Lung (tissue), 12 donors: ENCODE results near the gene PPP2R5E. TPM values are rescaled to one million over a fixed set of nuclear protein-coding genes. Genes with fewer than 3 reads are reported as not detected.
"Not testable (repeated sequence)": the region's sequence is repeated elsewhere in the genome, so short reads cannot be mapped to it uniquely, and the experiment has no call there.

Experiments
- ATAC-seq: fragments of 200-7000 bp; cut with Tn5 transposase; one replicate; pipeline ENCODE4 v1.9.1; 2020; ENCODE audit warnings: moderate number of reproducible peaks; ENCODE audit not compliant: insufficient read depth, low FRiP score
- DNase-seq, 3 donors: peaks; one replicate each; pipeline ENCODE4 v3.0.0-alpha.2; 2013 to 2017
- H3K27ac ChIP-seq, 2 donors: one replicate each; pipeline ENCODE4 v1.5.1; 2013; ENCODE audit warnings: mild to moderate bottlenecking in 2 of 2, moderate library complexity in 2 of 2, control low read depth in 1 of 2, inconsistent platforms in 1 of 2, low read depth in 1 of 2, low read length in 1 of 2
- H3K27me3 ChIP-seq, 3 donors: one replicate each; pipeline ENCODE4 v1.5.1; 2013; ENCODE audit warnings: low read length in 2 of 3; ENCODE audit not compliant: control insufficient read depth in 3 of 3, insufficient read depth in 3 of 3
- H3K36me3 ChIP-seq, 4 donors: one replicate each; pipeline ENCODE4 v1.5.1; 2013; ENCODE audit warnings: low read length in 4 of 4, mild to moderate bottlenecking in 1 of 4, moderate library complexity in 1 of 4; ENCODE audit not compliant: control insufficient read depth in 4 of 4, insufficient read depth in 4 of 4
- H3K4me1 ChIP-seq, 5 donors: one replicate each; pipeline ENCODE4 v1.5.1; 2013; ENCODE audit warnings: low read length in 5 of 5, mild to moderate bottlenecking in 2 of 5, moderate library complexity in 1 of 5; ENCODE audit not compliant: control insufficient read depth in 5 of 5, insufficient read depth in 5 of 5
- H3K4me3 ChIP-seq: one replicate; pipeline ENCODE4 v1.5.1; 2013; ENCODE audit warnings: mild to moderate bottlenecking, control low read depth, moderate library complexity
- H3K9ac ChIP-seq, 2 donors: one replicate each; pipeline ENCODE4 v1.5.1; 2013; ENCODE audit warnings: low read length in 2 of 2, control low read depth in 1 of 2; ENCODE audit not compliant: insufficient read depth in 1 of 2
- H3K9me3 ChIP-seq, 4 donors: one replicate each; pipeline ENCODE4 v1.5.1; 2013; ENCODE audit warnings: low read length in 3 of 4, mild to moderate bottlenecking in 1 of 4, moderate library complexity in 1 of 4; ENCODE audit not compliant: control insufficient read depth in 4 of 4, insufficient read depth in 3 of 4
- WGBS, 2 donors: extraction: QIAGEN DNeasy Blood & Tissue Kit; methylation state at CpG; one replicate each; pipeline ENCODE4 v1.1.7; 2013; 5-methylcytosine and 5-hydroxymethylcytosine counted together
- polyA plus RNA-seq, 2 donors: library from polyadenylated mRNA; stranded (reverse); fragments of 200-250 nt; gene quantifications; one replicate each; pipeline ENCODE4 v1.2.1, GENCODE V29; 2013
- total RNA-seq, 2 donors: library from RNA; depleted of rRNA in 1 of 2; stranded (reverse); fragments of >200 nt in 1 of 2; gene quantifications; one replicate each; pipeline ENCODE4 v1.2.1, GENCODE V29; 2014 to 2021
- TF ChIP-seq, protein P1 (sequence below): IDR thresholded peaks from 2 replicates; pipeline ENCODE4 v1.5.1; 2012; ENCODE audit warnings: mild to moderate bottlenecking; ENCODE audit errors: control extremely low read depth, extremely low read depth
- donor health status: control.
- donor health status: control.
- donor health status: Bipolar disorder and iron deficiency.
- donor health status: healthy.
- donor health status: DM: yes; HTN: yes; CAD: no.

The PPP2R5E gene
- total and polyA plus RNA-seq, 4 donors = 9.0 to 42.5 (median 25.7) TPM

DNA sequence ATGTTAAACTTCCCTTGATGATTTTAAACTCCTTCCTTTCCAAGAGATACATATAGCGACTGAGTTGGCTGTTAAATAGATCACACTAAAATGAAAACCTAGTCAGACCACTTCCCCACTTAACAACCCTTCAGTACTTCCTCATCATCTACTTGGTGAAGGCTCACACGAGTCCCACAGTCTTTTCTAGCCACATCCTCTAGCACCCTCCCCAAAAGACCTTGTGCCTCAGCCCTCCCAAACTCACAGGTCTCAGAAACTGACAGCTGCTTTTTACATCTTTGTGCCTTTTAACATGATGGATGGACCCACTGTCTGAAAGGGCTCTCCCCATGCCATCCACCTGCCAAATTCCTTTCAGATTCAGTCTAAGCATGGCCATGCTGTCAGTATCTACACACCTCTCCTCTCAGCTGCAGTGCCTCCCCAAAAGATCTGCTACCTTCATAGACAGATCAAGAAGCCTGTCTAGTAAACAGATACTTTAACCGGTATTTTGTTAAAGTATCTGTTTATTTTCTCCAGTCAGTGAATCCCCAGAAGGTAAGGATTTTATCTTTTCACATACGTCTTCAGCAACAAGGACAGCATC, 159.3 kb downstream of the PPP2R5E start:
- no peak overlapping the region for H3K4me3 ChIP-seq
- H3K9ac ChIP-seq = no peak overlapping the region
- TF ChIP-seq, protein P1, sequence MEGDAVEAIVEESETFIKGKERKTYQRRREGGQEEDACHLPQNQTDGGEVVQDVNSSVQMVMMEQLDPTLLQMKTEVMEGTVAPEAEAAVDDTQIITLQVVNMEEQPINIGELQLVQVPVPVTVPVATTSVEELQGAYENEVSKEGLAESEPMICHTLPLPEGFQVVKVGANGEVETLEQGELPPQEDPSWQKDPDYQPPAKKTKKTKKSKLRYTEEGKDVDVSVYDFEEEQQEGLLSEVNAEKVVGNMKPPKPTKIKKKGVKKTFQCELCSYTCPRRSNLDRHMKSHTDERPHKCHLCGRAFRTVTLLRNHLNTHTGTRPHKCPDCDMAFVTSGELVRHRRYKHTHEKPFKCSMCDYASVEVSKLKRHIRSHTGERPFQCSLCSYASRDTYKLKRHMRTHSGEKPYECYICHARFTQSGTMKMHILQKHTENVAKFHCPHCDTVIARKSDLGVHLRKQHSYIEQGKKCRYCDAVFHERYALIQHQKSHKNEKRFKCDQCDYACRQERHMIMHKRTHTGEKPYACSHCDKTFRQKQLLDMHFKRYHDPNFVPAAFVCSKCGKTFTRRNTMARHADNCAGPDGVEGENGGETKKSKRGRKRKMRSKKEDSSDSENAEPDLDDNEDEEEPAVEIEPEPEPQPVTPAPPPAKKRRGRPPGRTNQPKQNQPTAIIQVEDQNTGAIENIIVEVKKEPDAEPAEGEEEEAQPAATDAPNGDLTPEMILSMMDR = no peak
- no peaks in the 10 kb centered on the region for H3K4me1 ChIP-seq
- ATAC-seq (no peak), DNase-seq (no peak)
- no peaks in the 10 kb centered on the region for H3K9me3 ChIP-seq
- 63 to 73% methylated on average over 4 of the region's 4 CpGs for WGBS, 2 donors
- H3K36me3 ChIP-seq = peaks cover 16 to 35% (median 29%) of the 10 kb centered on the region in 4 donors
- H3K27ac ChIP-seq = no peak overlapping the region
- no peaks in the 10 kb centered on the region for H3K27me3 ChIP-seq

DNA sequence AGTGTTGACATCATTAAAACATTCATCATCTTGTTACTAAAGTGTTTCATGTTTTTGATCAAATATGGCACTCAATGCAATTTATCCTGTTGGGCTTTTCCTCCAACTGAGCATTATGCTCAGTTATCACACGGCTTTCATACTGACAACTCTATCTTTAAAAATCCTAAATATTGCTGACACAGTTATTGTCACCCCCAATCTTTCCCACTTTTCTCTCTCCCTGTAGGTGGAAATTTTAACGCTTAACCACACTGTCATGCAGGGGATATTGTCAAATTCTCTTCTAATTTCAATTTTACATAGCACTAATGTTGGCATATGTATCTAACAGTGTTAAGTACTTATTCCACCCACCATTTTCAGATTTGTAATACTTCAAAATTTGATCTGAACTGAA, 164.7 kb downstream of the PPP2R5E start:
- Histone ChIP-seq H3K4me1 (no peaks in the 10 kb centered on the region), H3K9ac (no peak overlapping the region), H3K27ac (no peak overlapping the region), H3K9me3 (no peaks in the 10 kb centered on the region), H3K4me3 (no peak overlapping the region), H3K36me3 (peaks cover 4 to 30% (median 19%) of the 10 kb centered on the region in 4 donors), H3K27me3 (no peaks in the 10 kb centered on the region)
- TF ChIP-seq, protein P1 = no peak
- no peak for ATAC-seq
- WGBS, 2 donors = 99% methylated on average over 2 of the region's 2 CpGs
- no peak for DNase-seq

DNA sequence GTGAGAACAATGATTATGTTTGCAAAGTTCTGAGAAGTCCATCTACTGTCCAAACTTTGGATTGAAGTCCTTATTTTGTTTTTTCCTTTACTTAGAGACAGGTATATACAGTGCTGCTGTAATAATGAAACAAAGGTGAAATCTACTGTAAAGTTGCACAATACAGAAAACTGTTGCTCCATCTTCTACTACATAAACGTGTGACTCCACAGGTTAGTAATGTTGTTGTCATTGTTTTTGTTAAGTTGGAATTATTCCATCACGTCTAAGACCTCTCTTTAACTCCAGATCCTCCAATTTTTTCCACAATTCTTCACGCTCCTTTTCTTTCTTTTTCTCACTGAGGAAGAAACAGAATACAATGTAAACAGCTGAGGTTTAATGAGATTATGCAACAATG, 167.4 kb downstream of the PPP2R5E start:
- ATAC-seq (no peak), DNase-seq (no peak)
- H3K4me3 ChIP-seq = no peak overlapping the region
- peaks cover 0 to under 1% (median 0%) of the 10 kb centered on the region in 4 donors for H3K9me3 ChIP-seq
- H3K4me1 ChIP-seq = no peaks in the 10 kb centered on the region
- H3K27ac ChIP-seq = no peak overlapping the region
- H3K27me3 ChIP-seq = no peaks in the 10 kb centered on the region
- WGBS, 2 donors = 60 to 64% methylated on average over 3 of the region's 3 CpGs
- H3K36me3 ChIP-seq = peaks cover 2 to 22% (median 11%) of the 10 kb centered on the region in 4 donors
- TF ChIP-seq, protein P1 = no peak
- H3K9ac ChIP-seq = no peak overlapping the region

DNA sequence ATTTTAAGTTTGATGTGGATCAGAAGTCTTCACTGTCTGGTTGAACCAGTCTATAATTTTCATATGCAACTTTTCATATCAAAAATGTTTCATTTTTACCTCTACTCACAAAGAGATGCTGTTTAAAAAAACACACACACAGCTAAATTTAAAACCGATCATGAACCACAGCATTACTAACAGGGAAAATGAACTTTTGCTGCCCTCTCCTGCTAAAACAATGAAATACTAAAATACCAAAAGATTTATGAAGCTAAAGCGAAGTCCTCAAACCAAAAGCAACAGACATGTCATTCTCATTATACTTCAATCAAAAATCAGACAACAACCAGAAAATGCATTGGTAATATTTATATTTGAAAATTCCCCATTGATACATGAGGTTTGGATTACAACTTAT, 171.6 kb downstream of the PPP2R5E start:
- DNase-seq = peak in 1 of 3 donors; percentile 35
- H3K27ac ChIP-seq, H3K4me1 ChIP-seq, H3K9ac ChIP-seq, H3K4me3 ChIP-seq, H3K9me3 ChIP-seq, ATAC-seq, H3K27me3 ChIP-seq: not testable (repeated sequence)
- WGBS, 2 donors = 63 to 71% methylated on average over 2 of the region's 2 CpGs
- H3K36me3 ChIP-seq = peaks cover 0 to 18% (median 6%) of the 10 kb centered on the region in 4 donors
